GM12875 (cell line): ENCODE results near the gene GRIK3.

ENCODE experiments used
- H3K4me3 ChIP-seq: one replicate; pipeline ENCODE4 v1.5.1; 2011; ENCODE audit warnings: low read depth, low read length, control low read depth
- TF ChIP-seq, protein P1 (sequence below): IDR thresholded peaks from 2 replicates; pipeline ENCODE4 v1.5.1; 2011; ENCODE audit warnings: low read depth, mild to moderate bottlenecking, control low read depth, inconsistent platforms, low read length, moderate library complexity, borderline replicate concordance; ENCODE audit not compliant: insufficient read depth

Gene GRIK3

GRCh38 chr1:36948147-36948546 lies 86.2 kb downstream of the GRIK3 start:
- no peak overlapping the region for H3K4me3 ChIP-seq
- TF ChIP-seq, protein P1, sequence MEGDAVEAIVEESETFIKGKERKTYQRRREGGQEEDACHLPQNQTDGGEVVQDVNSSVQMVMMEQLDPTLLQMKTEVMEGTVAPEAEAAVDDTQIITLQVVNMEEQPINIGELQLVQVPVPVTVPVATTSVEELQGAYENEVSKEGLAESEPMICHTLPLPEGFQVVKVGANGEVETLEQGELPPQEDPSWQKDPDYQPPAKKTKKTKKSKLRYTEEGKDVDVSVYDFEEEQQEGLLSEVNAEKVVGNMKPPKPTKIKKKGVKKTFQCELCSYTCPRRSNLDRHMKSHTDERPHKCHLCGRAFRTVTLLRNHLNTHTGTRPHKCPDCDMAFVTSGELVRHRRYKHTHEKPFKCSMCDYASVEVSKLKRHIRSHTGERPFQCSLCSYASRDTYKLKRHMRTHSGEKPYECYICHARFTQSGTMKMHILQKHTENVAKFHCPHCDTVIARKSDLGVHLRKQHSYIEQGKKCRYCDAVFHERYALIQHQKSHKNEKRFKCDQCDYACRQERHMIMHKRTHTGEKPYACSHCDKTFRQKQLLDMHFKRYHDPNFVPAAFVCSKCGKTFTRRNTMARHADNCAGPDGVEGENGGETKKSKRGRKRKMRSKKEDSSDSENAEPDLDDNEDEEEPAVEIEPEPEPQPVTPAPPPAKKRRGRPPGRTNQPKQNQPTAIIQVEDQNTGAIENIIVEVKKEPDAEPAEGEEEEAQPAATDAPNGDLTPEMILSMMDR, result no peak

DNA sequence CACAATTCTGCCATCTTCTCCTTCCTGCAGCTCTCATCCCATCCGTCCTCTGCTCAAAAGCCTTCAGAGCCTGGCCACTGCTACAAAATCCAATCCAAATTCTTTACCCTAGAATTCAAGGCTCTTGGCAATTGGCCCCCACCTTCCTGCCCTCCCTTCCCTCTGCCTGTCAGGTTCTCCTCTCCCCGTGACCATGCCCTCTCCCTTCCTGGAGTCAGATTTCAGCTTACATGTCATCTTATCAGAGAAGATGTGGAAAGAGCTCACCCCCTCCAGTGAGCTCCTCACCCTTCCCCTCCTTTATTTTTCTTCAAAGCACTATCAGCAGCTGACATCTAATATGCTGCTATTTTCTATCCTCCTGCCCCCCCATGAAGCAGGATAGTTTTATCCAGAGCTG lies 86.9 kb downstream of the GRIK3 start:
- H3K4me3 ChIP-seq, result no peak overlapping the region
- TF ChIP-seq, protein P1, result no peak

DNA sequence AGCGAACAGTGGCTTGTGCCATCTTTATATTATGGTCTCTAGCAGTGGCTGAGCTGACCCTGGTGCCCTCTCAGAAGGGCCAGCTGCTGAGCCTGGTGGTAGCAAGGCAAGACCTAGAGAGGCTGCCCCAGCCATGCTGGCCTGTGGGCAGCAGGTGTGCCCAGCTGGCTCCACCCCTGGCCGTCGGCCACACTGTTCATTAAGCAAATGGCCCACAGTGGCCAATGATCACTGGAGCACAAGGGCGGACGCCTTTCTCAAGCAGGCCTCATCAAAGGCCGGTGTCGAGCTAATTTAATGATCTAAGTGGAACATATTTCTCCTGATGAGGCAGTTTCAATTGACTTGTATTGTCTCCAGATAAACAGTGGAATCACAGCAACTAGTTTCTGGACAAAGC lies 89.4 kb downstream of the GRIK3 start:
- TF ChIP-seq, protein P1, result no peak
- H3K4me3 ChIP-seq, result no peak overlapping the region

DNA sequence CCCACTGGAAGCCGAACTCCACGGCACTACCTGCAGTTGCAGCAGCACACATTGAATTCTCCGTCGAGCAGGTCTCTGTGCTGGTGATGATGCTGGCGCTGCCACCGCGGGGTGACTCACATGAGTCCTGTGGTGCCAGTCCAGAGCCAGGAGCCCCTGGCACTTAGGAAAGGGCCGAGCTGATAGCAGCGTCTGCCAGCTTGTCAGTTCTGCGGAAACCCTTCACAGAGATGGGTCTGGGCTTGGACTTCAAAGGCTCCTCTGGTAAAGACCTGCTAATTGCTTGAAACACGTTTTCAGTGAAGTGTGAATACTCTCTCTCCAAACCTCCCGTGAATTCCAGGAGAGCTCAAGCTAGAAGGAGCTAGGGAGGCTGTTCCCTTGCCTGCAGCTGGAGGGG lies 92.2 kb downstream of the GRIK3 start:
- TF ChIP-seq, protein P1, result no peak
- no peak overlapping the region for H3K4me3 ChIP-seq

DNA sequence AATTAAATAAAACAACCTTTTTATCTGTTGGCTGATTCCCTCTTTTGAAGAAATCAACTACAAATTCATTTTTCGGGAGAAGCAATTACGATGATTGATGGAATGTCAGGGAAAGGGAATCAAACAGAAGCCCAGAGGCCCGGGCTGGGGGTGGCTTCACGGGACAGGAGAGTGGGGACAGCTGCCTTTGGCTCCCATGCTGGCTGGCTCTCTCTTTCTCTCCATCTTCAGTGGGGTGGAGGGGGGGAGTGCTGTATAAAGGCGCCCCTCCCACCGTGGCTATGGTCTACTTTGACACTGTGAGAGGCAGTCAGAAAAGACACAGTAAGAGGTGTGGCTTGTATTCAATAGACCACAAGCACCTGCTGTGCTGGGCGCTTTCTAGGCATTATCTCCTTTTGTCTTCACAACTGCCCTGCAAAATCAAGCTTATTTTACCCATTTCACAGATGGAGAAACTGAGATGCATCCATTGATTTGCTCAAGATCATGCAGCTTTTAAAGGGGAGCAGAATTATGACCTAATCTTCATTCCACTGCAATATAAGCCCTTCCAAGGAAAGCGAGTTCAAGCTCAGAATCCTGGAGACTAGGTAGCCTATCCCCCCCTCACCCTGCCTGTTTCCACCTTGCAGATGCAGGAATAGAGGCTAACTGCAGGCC lies 92.9 kb downstream of the GRIK3 start:
- TF ChIP-seq, protein P1, result no peak

DNA sequence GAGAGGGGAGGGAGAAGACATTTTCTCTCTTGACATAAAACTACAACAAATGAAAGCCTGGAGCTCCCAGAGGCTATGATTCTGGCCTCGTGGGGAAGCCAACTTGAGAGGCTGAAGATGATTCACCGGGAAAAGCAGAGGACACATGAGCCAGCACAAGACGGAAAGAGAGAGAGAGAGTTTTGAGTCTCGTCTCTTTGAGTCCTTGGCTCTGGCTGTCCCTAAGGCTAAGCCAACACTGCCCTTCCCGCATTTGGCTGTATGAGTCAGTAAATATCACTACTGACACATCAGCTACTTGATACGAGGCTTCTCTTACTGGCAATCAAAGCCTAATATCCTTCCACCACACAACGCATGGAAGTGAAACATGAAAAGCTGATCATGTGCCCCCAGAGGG lies 95.5 kb downstream of the GRIK3 start:
- H3K4me3 ChIP-seq, result no peak overlapping the region
- TF ChIP-seq, protein P1, result no peak

More for the DNA sequence above, 92.9 kb downstream of the GRIK3 start:
- H3K4me3 ChIP-seq, result no peak overlapping the region

DNA sequence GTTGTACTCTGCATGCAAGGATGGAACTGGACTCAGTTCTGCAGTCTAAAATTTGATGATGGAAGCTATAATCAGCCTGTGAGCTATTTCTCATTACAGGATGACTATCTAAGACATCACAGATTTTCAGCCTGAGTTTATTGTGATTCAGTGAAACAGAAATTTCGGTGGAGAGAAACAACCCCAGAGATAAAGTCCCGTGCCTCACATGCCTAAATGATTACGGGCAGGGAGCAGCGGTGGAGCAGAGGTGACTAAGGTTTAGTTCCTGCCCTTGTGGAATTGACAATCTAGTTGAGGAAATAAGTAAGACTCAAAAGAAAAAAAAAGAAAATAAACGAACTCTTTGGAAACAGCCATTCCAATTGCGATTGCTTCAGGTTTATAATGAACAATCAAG lies 96.9 kb downstream of the GRIK3 start:
- TF ChIP-seq, protein P1, result no peak
- H3K4me3 ChIP-seq, result no peak overlapping the region
